ENCODE results near the gene ACACA.

DNA sequence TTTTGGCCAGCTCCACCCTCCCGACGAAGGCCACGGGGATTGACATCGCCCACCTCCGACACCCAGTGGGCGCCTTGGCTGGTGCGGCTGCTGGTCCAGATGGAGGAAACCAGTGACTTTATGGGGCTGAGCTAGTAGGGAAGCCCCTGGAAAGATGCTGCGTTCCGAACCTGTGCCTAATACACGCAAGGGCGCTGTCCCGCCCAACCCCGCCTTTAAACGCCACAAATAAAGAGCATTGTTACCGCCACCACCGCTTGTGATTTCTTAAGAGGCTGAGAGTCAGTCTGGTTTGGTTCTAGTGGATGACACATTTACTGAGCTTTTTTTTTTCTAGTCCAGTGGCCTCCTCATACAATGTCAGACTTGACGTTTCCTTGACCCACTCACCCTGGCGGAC lies 350.0 kb downstream of the ACACA start:
- TF ChIP-seq, protein P1, sequence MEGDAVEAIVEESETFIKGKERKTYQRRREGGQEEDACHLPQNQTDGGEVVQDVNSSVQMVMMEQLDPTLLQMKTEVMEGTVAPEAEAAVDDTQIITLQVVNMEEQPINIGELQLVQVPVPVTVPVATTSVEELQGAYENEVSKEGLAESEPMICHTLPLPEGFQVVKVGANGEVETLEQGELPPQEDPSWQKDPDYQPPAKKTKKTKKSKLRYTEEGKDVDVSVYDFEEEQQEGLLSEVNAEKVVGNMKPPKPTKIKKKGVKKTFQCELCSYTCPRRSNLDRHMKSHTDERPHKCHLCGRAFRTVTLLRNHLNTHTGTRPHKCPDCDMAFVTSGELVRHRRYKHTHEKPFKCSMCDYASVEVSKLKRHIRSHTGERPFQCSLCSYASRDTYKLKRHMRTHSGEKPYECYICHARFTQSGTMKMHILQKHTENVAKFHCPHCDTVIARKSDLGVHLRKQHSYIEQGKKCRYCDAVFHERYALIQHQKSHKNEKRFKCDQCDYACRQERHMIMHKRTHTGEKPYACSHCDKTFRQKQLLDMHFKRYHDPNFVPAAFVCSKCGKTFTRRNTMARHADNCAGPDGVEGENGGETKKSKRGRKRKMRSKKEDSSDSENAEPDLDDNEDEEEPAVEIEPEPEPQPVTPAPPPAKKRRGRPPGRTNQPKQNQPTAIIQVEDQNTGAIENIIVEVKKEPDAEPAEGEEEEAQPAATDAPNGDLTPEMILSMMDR (conservative IDR thresholded peaks at IDR 0.05; ENCODE audit: low read length): no peak
- no peak for TF ChIP-seq EZH2phosphoT487 (IDR thresholded peaks at IDR 0.05; ENCODE audit: borderline replicate concordance)

Data from Loucy (cell line).